ENCODE data around the gene TFE3. TPM values are rescaled to one million over a fixed set of nuclear protein-coding genes. Genes with fewer than 3 reads are reported as not detected.

Gene TFE3
- total RNA-seq, 1 donor from 2014 or later: 18.5 TPM

GRCh38 chrX:49061916-49062315 is 18.8 kb upstream of the TFE3 start:
- no peak for ATAC-seq
- intact Hi-C loops (cut with micrococcal nuclease): no loop called here

GRCh38 chrX:49061490-49061889 is 18.3 kb upstream of the TFE3 start:
- DNase-seq: no peak
- intact Hi-C loops (cut with micrococcal nuclease): no loop called here
- ATAC-seq: no peak

More at GRCh38 chrX:49061916-49062315, 18.8 kb upstream of the TFE3 start:
- DNase-seq: no peak

DNA sequence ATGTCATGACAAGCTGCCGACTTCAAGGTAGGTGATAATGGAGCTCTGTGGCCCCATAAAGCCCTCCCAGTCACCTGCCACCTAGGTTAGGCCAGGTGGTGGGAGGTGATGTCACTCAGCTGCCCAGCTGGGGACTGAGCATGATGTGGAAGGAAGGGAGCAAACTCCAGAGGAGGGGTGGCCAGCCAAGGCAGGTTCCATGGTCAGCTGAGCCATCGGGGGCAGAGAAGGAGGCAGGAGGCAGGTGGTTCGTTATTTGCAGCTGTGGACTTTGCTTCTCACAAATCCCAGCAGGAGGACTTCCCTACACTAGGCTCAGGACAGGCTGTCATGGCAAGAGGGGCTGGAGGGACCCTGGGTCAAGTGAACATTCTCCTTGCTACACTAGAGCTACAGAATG is 17.8 kb upstream of the TFE3 start:
- ATAC-seq (no peak), DNase-seq (no peak)
- intact Hi-C loops (cut with micrococcal nuclease): no loop called here

- intact Hi-C loops (cut with micrococcal nuclease): no loop called here
- no peak for ATAC-seq
- no peak for DNase-seq
These were observed 16.5 kb upstream of the TFE3 start for GRCh38 chrX:49059681-49060085.

DNA sequence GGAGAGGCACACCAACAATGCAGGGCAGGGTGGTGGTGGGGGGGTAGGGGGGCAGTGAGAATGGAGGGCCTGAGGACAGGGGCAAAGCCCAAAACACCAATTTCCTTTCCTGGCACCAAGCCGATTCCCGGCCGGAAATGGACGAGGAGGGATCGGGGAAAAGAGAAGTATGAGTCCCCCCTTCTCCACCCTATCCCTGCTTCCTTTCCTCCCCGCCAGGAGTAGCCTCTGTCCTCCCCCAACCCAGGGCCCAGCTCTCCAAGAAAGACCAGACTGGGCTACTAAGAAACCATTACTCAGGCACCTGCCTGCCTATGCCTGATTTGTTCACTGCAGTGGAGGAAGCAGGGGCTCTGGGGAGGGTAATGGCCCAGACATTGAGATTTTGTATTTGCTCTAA is 16.0 kb upstream of the TFE3 start:
- DNase-seq (no peak), ATAC-seq (no peak)
- intact Hi-C loops (cut with micrococcal nuclease): no loop called here

GRCh38 chrX:49058794-49059193 is 15.6 kb upstream of the TFE3 start, which contains the start of gene CCDC120:
TSS of gene CCDC120 (plus strand) at chrX:49058999. CDS start at chrX:49062042, 3,043 bp downstream.
- ATAC-seq (no peak), DNase-seq (no peak)
- intact Hi-C loops (cut with micrococcal nuclease): no loop called here

DNA sequence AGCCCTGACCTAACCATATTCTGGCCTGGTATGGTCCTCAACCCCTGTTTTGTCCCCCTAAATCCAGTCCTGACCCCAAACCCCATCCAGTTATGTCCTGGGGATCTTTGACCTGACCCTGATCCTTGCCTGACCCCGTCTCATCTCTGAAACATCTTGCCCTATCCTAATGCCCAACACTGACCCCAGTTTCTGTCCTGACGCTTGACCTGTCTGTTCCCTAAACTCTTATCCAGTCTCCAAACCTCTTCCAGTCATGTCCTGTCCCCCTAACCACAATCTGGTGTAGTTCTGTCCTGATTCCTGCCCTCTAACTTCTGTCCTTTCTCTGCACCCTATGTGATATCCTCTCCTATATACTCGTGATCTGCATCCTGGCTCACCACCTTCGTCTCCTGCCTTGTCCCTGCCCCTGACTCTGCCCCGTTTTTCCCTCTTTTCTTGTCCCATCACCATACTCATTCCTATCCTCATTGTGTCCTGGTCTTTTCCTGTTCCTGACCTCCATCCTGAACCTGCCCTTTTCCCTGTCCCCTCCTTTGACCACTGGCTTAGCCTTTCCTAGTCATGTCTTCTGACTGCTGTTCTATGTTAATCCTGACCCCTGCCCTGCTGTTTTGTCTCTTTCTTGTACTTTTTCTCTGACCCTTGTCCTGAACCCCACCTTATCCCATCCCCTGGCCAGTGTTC is 11.1 kb upstream of the TFE3 start:
- ATAC-seq: no peak
- no peak for DNase-seq
- intact Hi-C loops (cut with micrococcal nuclease): no loop called here

GRCh38 chrX:49053223-49054072 is 10.3 kb upstream of the TFE3 start:
- intact Hi-C loops (cut with micrococcal nuclease): no loop called here
- peak; percentile 86 for ATAC-seq
- peak; percentile 76 for DNase-seq

DNA sequence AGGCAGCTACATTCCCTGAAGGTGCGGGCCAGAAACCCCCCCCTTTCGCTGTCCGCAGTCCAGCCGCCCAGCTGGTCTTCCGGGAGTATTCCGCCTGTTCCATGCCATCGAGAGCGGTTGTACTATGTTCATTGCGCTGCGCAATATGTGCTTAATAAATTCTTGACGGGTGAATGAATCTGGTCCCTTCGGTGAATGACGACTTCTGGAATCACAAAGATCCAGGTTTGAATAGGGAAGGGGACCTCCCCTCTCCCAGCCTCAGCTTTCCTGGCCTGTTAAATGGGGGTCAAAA is 777 bp upstream of the TFE3 start:
- intact Hi-C loops (cut with micrococcal nuclease): no loop called here
- DNase-seq (no peak), ATAC-seq (no peak)

GRCh38 chrX:49042581-49043219 is 457 bp downstream of the TFE3 start:
- intact Hi-C loops (cut with micrococcal nuclease): no loop called here
- ATAC-seq (peak; percentile 1), DNase-seq (no peak)

DNA sequence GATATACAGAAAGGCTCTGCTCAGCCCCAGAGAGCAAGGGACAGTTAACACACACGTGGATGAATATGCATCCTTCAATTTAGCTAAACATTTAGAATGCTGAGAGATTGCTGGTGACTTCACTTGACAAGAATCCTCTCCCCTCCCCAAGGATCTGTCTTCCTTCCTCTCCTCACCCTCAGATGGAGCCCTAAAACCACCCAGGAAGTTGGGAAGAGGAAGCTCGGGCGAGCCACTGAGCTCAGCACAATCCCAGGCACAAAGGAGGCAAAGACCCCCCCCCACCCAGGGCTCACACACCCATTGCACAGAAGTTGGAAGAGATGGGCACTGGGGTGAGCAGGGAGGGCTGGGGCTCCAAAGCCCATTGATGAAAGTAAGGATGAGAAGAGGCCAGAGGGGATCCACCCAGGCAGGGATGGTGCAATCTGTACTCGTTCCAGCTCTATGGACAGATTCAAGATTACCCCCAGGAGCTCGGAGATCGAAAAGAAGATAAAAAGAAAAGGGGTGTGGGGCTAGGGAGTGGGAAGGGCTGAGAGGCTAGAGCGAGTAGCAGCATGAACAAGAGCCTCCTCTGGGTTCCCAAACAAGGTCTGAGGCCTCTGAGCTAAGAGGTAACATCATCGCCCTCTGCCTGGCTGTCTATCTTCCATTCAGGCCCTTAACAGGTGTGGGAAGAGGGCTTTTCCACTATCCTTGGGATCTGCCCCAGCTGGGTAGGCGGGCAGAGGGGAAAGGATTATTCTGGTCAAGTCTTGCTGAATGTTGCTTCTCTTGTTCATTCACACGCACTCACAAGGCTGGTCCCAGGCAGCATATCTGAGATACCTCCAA is 1.2 kb downstream of the TFE3 start:
- intact Hi-C loops (cut with micrococcal nuclease): no loop called here
- ATAC-seq: no peak
- no peak for DNase-seq

GRCh38 chrX:49040376-49040955 is 2.7 kb downstream of the TFE3 start:
- intact Hi-C loops (cut with micrococcal nuclease): no loop called here
- no peak for ATAC-seq

GRCh38 chrX:49039598-49040375 is 3.4 kb downstream of the TFE3 start:
- DNase-seq (peak; percentile 64), ATAC-seq (peak; percentile 9)
- intact Hi-C loops (cut with micrococcal nuclease): no loop called here

More at GRCh38 chrX:49040376-49040955, 2.7 kb downstream of the TFE3 start:
- DNase-seq: no peak

GRCh38 chrX:49037883-49038475 is 5.2 kb downstream of the TFE3 start:
- DNase-seq: no peak
- no peak for ATAC-seq
- intact Hi-C loops (cut with micrococcal nuclease): no loop called here

DNA sequence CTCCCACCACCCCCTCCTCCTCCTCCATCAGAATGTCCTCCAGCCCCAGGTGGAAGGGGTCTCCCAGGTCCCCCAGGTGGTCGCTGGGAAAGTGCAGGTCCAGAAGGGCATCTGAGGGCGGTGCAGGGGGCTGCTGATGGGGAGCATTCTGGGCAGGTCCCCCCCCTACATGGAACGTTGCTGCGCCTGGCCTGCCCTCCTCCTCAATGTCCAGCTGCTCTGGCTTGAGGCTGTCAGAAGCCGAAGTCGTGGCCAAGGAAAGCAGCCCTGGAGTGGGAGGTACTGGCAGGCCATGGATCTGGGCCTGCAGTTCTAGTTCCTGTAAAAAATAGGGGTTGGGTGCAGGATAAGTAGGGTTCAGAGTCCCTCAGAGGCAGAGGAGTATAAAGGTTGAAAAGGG is 12.9 kb downstream of the TFE3 start:
- ATAC-seq (peak; percentile 59), DNase-seq (no peak)
- intact Hi-C loops (cut with micrococcal nuclease): no loop called here

GRCh38 chrX:49029876-49030275 is 13.3 kb downstream of the TFE3 start:
- DNase-seq (no peak), ATAC-seq (peak; percentile 24)
- intact Hi-C loops (cut with micrococcal nuclease): no loop called here

GRCh38 chrX:49019599-49020249 is 23.4 kb downstream of the TFE3 start:
- intact Hi-C loops (cut with micrococcal nuclease): no loop called here
- ATAC-seq (no peak), DNase-seq (no peak)
